MCF 10A (cell line): Measurements from ENCODE around the gene RDH12. TPM values are rescaled to one million over a fixed set of nuclear protein-coding genes. Genes with fewer than 3 reads are reported as not detected.
A peak's percentile ranks its signal among the peaks of the same experiment; 100 is the strongest.
"Not testable (repeated sequence)": the region's sequence is repeated elsewhere in the genome, so short reads cannot be mapped to it uniquely, and the experiment has no call there.

Experiments used
- BruUV-seq: library from RNA; stranded (reverse); fragments of 400-500 nt; replicated peaks from 2 replicates; lab custom pipeline; 2021; lab: Mats Ljungman, UMichigan
- CTCF ChIA-PET: fragments of 300-600 bp; sonication (Branson Sonifier 250); formaldehyde crosslinking; extraction: SDS; loops from one replicate; lab custom pipeline; 2021; ENCODE audit warnings: antibody characterized with exemption, inconsistent platforms; lab: Yijun Ruan, JAX
- POLR2A ChIA-PET: fragments of 300-600, 350-650 bp; sonication (Branson Sonifier 250); formaldehyde crosslinking; extraction: SDS; loops from one replicate; lab custom pipeline; 2020; ENCODE audit warnings: antibody characterized with exemption, inconsistent platforms; lab: Yijun Ruan, JAX
- DNase-seq: peaks from one replicate; pipeline ENCODE4 v3.0.0-alpha.2; 2018; ENCODE audit not compliant: unreplicated experiment
- H3K27ac Mint-ChIP-seq: one replicate; pipeline ENCODE4 v1.8.0; 2022; ENCODE audit warnings: mild to moderate bottlenecking, low read depth, mixed read lengths; ENCODE audit not compliant: unreplicated experiment
- H3K27me3 Mint-ChIP-seq: one replicate; pipeline ENCODE4 v1.8.0; 2022; ENCODE audit warnings: mixed read lengths; ENCODE audit not compliant: insufficient read depth, unreplicated experiment
- H3K36me3 Mint-ChIP-seq: one replicate; pipeline ENCODE4 v1.8.0; 2022; ENCODE audit warnings: mild to moderate bottlenecking, moderate library complexity, mixed read lengths; ENCODE audit not compliant: insufficient read depth, unreplicated experiment
- H3K4me1 Mint-ChIP-seq: one replicate; pipeline ENCODE4 v1.8.0; 2022; ENCODE audit warnings: mixed read lengths; ENCODE audit not compliant: insufficient read depth, unreplicated experiment
- H3K4me3 Mint-ChIP-seq: one replicate; pipeline ENCODE4 v1.8.0; 2022; ENCODE audit warnings: mild to moderate bottlenecking, moderate library complexity, mixed read lengths; ENCODE audit not compliant: unreplicated experiment
- H3K9me3 Mint-ChIP-seq: one replicate; pipeline ENCODE4 v1.8.0; 2022; ENCODE audit warnings: mixed read lengths; ENCODE audit not compliant: unreplicated experiment
- intact Hi-C: fragments of 100-400 bp; cut with micrococcal nuclease; formaldehyde crosslinking; loops from 2 replicates; pipeline ENCODE4 v1.14.1; 2022
- total RNA-seq: library from RNA; stranded (reverse); gene quantifications from 2 replicates; pipeline ENCODE4 v1.2.3, GENCODE V29; 2022
- TF ChIP-seq, protein P1 (sequence below): fragments of 200-600 bp; IDR thresholded peaks from one replicate; pipeline ENCODE4 v1.8.0; 2022; ENCODE audit warnings: antibody characterized with exemption, mild to moderate bottlenecking; ENCODE audit not compliant: unreplicated experiment

RDH12 gene
- total RNA-seq, 1 experiment from 2014 or later, result not detected

DNA sequence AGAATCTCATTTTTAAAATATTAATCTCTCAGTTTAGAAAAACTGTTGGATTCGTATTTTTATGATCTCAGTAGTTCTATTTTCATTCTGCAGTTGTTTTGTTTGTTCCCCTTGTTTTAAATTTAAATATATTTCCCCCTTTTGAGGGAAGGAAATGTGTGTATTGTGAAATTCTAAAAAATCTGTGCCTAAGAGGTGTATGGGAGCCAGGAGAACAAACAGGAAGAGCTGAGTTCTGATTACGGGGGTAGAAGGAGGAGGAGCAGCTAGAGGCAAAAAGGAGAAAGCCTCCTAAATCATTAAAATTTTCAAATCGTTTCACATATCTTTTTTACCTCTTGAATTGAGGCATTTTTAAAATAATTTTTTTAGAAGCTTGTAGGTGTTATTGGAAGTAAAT is 2.3 kb downstream of the RDH12 start:
- intact Hi-C loops, result loop anchor here (1.0 to 5.0 kb wide), 7 partner anchors 29 to 997 kb away; partner anchors contain the start of gene VTI1B
- DNase-seq, result no peak
- no peak overlapping the region for H3K4me3 Mint-ChIP-seq
- H3K27ac Mint-ChIP-seq, result no peak overlapping the region
- ChIA-PET CTCF (interaction anchor here (0.5 to 5.4 kb wide), 50 partner anchors 9 to 1255 kb away, joined by 3 to 132 read pairs (median 5); partner anchors contain the start of genes PIGH, PLEKHH1, RDH11 and VTI1B), POLR2A (interaction anchor here (0.6 to 4.8 kb wide), 12 partner anchors 9 to 344 kb away, joined by 3 to 25 read pairs (median 4); partner anchors contain the start of genes ATP6V1D, PIGH, RDH11 and VTI1B)
- no peaks in the 10 kb centered on the region for H3K9me3 Mint-ChIP-seq
- TF ChIP-seq, protein P1, sequence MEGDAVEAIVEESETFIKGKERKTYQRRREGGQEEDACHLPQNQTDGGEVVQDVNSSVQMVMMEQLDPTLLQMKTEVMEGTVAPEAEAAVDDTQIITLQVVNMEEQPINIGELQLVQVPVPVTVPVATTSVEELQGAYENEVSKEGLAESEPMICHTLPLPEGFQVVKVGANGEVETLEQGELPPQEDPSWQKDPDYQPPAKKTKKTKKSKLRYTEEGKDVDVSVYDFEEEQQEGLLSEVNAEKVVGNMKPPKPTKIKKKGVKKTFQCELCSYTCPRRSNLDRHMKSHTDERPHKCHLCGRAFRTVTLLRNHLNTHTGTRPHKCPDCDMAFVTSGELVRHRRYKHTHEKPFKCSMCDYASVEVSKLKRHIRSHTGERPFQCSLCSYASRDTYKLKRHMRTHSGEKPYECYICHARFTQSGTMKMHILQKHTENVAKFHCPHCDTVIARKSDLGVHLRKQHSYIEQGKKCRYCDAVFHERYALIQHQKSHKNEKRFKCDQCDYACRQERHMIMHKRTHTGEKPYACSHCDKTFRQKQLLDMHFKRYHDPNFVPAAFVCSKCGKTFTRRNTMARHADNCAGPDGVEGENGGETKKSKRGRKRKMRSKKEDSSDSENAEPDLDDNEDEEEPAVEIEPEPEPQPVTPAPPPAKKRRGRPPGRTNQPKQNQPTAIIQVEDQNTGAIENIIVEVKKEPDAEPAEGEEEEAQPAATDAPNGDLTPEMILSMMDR, result no peak
- BruUV-seq, result no TSS peak
- no peaks in the 10 kb centered on the region for H3K36me3 Mint-ChIP-seq
- peaks cover 9% of the 10 kb centered on the region for H3K4me1 Mint-ChIP-seq
- H3K27me3 Mint-ChIP-seq, result no peaks in the 10 kb centered on the region

GRCh38 chr14:67704484-67705089 is 2.9 kb downstream of the RDH12 start:
- H3K4me3 Mint-ChIP-seq, result no peak overlapping the region
- H3K36me3 Mint-ChIP-seq, result no peaks in the 10 kb centered on the region
- BruUV-seq, result no TSS peak
- DNase-seq, result peak; percentile 70
- ChIA-PET CTCF (interaction anchor here (0.6 to 5.4 kb wide), 59 partner anchors 9 to 1266 kb away, joined by 3 to 132 read pairs (median 4); partner anchors contain the start of genes PIGH, PLEKHH1, RDH11 and VTI1B), POLR2A (interaction anchor here (0.6 to 4.8 kb wide), 13 partner anchors 10 to 345 kb away, joined by 3 to 25 read pairs (median 4); partner anchors contain the start of genes ATP6V1D, PIGH, RDH11 and VTI1B)
- H3K4me1 Mint-ChIP-seq, result peaks cover 9% of the 10 kb centered on the region
- no peak overlapping the region for H3K27ac Mint-ChIP-seq
- intact Hi-C loops, result loop anchor here (1.0 to 5.0 kb wide), 7 partner anchors 30 to 997 kb away; partner anchors contain the start of gene VTI1B
- no peaks in the 10 kb centered on the region for H3K27me3 Mint-ChIP-seq
- TF ChIP-seq, protein P1, result peak; percentile 75
- H3K9me3 Mint-ChIP-seq, result no peaks in the 10 kb centered on the region

GRCh38 chr14:67705211-67705610 is 3.5 kb downstream of the RDH12 start:
- DNase-seq, result peak; percentile 32
- Mint-ChIP-seq H3K27me3 (no peaks in the 10 kb centered on the region), H3K27ac (no peak overlapping the region), H3K9me3 (no peaks in the 10 kb centered on the region), H3K4me1 (peaks cover 9% of the 10 kb centered on the region), H3K4me3 (no peak overlapping the region), H3K36me3 (no peaks in the 10 kb centered on the region)
- CTCF ChIA-PET, result interaction anchor here (0.6 to 5.4 kb wide), 39 partner anchors 8 to 1267 kb away, joined by 3 to 132 read pairs (median 5); partner anchors contain the start of genes PIGH, PLEKHH1, RDH11 and VTI1B
- BruUV-seq, result no TSS peak
- POLR2A ChIA-PET, result interaction anchor here (0.8 to 4.8 kb wide), 8 partner anchors 10 to 278 kb away, joined by 3 to 25 read pairs (median 4); partner anchors contain the start of genes PIGH, RDH11 and VTI1B
- intact Hi-C loops, result loop anchor here (2.0 kb wide), 2 partner anchors 30 to 178 kb away; partner anchors contain the start of gene VTI1B
- TF ChIP-seq, protein P1, result no peak

DNA sequence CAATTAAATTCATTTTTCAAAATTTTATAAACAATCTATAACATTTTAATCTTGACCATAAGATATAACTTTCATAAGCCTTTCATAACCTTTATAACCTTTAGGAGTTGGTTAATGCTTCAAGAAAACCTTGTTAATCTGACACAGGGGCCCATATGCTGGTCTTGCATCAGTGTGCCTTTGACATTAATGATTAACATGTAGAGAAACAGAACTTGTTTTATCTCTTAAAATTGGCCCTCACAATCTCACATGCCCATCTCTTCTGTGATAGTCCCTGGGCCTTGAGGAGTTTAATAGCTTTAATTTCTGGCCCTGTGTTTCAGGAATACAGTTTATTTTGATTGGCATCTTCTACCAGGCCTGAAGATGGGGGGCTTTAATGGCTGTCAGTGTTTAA is 7.7 kb downstream of the RDH12 start:
- H3K36me3 Mint-ChIP-seq, BruUV-seq, H3K27me3 Mint-ChIP-seq, intact Hi-C loops, DNase-seq, H3K9me3 Mint-ChIP-seq, H3K27ac Mint-ChIP-seq, POLR2A ChIA-PET, H3K4me1 Mint-ChIP-seq, H3K4me3 Mint-ChIP-seq: not testable (repeated sequence)
- CTCF ChIA-PET, result interaction anchor here (0.7 kb wide), 2 partner anchors 39 to 349 kb away, joined by 3 read pairs; partner anchors contain the start of gene EIF2S1

GRCh38 chr14:67709796-67710195 is 8.1 kb downstream of the RDH12 start:
- H3K4me1 Mint-ChIP-seq, H3K9me3 Mint-ChIP-seq, H3K27ac Mint-ChIP-seq, BruUV-seq, H3K4me3 Mint-ChIP-seq, DNase-seq, H3K27me3 Mint-ChIP-seq, H3K36me3 Mint-ChIP-seq, intact Hi-C loops: not testable (repeated sequence)
- ChIA-PET POLR2A (interaction anchor here (0.6 to 1.1 kb wide), 2 partner anchors 36 to 345 kb away, joined by 3 to 6 read pairs; no protein-coding TSS in a partner anchor), CTCF (interaction anchor here (0.7 kb wide), 1 partner anchor 350 kb away, joined by 3 read pairs; the partner anchor contains the start of gene EIF2S1)
